Keratinocyte (primary cell): ENCODE data around the gene GPR6.

Experiments used
- EZH2 ChIP-seq: IDR thresholded peaks from one replicate; pipeline ENCODE4 v1.6.1; 2012; ENCODE audit warnings: inconsistent platforms, mild to moderate bottlenecking, low read length, moderate library complexity
- TF ChIP-seq, protein P1 (sequence below), 3 experiments: IDR thresholded peaks in 1 of 3; conservative IDR thresholded peaks in 1 of 3; optimal IDR thresholded peaks in 1 of 3; 2 replicates in 2 of 3; 3 replicates in 1 of 3; pipeline versions ENCODE3 to v1.5.1; 2011; ENCODE audit warnings: low read length in 3 of 3, mild to moderate bottlenecking in 3 of 3, moderate library complexity in 2 of 3, control low read depth in 1 of 3, inconsistent platforms in 1 of 3; ENCODE audit not compliant: insufficient read depth in 2 of 3; ENCODE audit errors: extremely low read depth in 1 of 3

DNA sequence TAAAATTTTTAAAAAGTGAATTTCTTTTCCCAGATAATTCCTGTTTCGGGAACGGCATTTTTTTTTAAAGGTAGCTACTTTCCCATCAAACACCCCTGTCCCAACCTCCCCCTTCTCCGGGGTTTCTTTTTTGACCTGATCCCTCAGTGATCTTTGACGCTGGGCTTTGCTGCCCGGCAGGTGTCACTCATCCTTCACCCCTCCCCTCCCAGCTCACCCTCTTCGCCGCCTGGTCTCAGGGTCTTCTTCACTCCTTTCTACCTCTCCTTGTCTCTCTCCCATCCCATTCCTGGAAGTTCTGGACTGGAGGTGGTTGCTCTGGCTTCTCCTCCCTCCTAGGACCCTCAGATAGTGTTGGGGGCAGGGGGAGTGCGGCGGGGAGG, 329 bp upstream of the GPR6 start:
- TF ChIP-seq, protein P1, sequence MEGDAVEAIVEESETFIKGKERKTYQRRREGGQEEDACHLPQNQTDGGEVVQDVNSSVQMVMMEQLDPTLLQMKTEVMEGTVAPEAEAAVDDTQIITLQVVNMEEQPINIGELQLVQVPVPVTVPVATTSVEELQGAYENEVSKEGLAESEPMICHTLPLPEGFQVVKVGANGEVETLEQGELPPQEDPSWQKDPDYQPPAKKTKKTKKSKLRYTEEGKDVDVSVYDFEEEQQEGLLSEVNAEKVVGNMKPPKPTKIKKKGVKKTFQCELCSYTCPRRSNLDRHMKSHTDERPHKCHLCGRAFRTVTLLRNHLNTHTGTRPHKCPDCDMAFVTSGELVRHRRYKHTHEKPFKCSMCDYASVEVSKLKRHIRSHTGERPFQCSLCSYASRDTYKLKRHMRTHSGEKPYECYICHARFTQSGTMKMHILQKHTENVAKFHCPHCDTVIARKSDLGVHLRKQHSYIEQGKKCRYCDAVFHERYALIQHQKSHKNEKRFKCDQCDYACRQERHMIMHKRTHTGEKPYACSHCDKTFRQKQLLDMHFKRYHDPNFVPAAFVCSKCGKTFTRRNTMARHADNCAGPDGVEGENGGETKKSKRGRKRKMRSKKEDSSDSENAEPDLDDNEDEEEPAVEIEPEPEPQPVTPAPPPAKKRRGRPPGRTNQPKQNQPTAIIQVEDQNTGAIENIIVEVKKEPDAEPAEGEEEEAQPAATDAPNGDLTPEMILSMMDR (optimal IDR thresholded peaks at IDR 0.05 in 1 of 3, IDR thresholded peaks at IDR 0.05 in 1 of 3, conservative IDR thresholded peaks at IDR 0.05 in 1 of 3; ENCODE audit: extremely low read depth in 1 of 3, insufficient read depth in 2 of 3, low read length in 3 of 3), result no peak
- no peak for TF ChIP-seq EZH2
